HG02610 (cell line): ENCODE data around the gene CHP1.
"Not testable (repeated sequence)": the region's sequence is repeated elsewhere in the genome, so short reads cannot be mapped to it uniquely, and the experiment has no call there.

Experiments
- ATAC-seq: cut with Tn5 transposase; IDR thresholded peaks from one replicate; pipeline ENCODE4 v1.9.1; 2021; ENCODE audit warnings: mild to moderate bottlenecking, moderate library complexity; ENCODE audit not compliant: unreplicated experiment

CHP1 gene

GRCh38 chr15:41289953-41290352, 58.9 kb downstream of the CHP1 start:
- no peak for ATAC-seq

GRCh38 chr15:41291065-41291631, 60.1 kb downstream of the CHP1 start:
- ATAC-seq = peak; percentile 78

- ATAC-seq = no peak
These were observed 61.5 kb downstream of the CHP1 start for GRCh38 chr15:41292521-41292920.

- ATAC-seq = not testable (repeated sequence)
These were observed 70.1 kb downstream of the CHP1 start for GRCh38 chr15:41301139-41301538.

- no peak for ATAC-seq
These were observed 70.5 kb downstream of the CHP1 start for GRCh38 chr15:41301587-41301986.

GRCh38 chr15:41304149-41304770, 73.2 kb downstream of the CHP1 start:
- ATAC-seq = no peak

GRCh38 chr15:41307679-41308078, 76.6 kb downstream of the CHP1 start:
- no peak for ATAC-seq

GRCh38 chr15:41309226-41309905, 78.3 kb downstream of the CHP1 start:
- no peak for ATAC-seq

- ATAC-seq = not testable (repeated sequence)
These were observed 89.8 kb downstream of the CHP1 start for GRCh38 chr15:41320805-41321330.

- ATAC-seq = no peak
These were observed 92.5 kb downstream of the CHP1 start for GRCh38 chr15:41323611-41324010.

- ATAC-seq = no peak
These were observed 100.2 kb downstream of the CHP1 start for GRCh38 chr15:41331281-41331680.
